OCI-LY7 (cell line): ENCODE results near the gene SOX12. TPM values are rescaled to one million over a fixed set of nuclear protein-coding genes. Genes with fewer than 3 reads are reported as not detected.

ENCODE experiments used
- BruUV-seq: library from RNA; stranded (reverse); fragments of 400-500 nt; replicated peaks from 2 replicates; lab custom pipeline; 2021; lab: Mats Ljungman, UMichigan
- CTCF ChIA-PET: fragments of 300-600 bp; sonication (Branson Sonifier 250); formaldehyde crosslinking; loops from one replicate; lab custom pipeline; 2022; ENCODE audit warnings: antibody characterized with exemption; ENCODE audit not compliant: unreplicated experiment; lab: Charles Lee
- POLR2A ChIA-PET: fragments of 300-600 bp; sonication (Branson Sonifier 250); formaldehyde crosslinking; loops from one replicate; lab custom pipeline; 2022; ENCODE audit warnings: antibody characterized with exemption; lab: Charles Lee
- DNase-seq: peaks from one replicate; pipeline ENCODE4 v3.0.0-alpha.2; 2015; ENCODE audit warnings: low spot score
- H2AFZ ChIP-seq: fragments of 200-600 bp; sonication (generic), shearing (Covaris generic); 2 replicates; pipeline ENCODE4 v1.6.1; 2014; ENCODE audit warnings: mild to moderate bottlenecking, antibody characterized with exemption, low read length, moderate library complexity
- H3K27ac ChIP-seq: fragments of 200-600 bp; sonication (generic); 2 replicates; pipeline ENCODE4 v1.5.1; 2014; ENCODE audit warnings: mixed run types, low read depth, mild to moderate bottlenecking, moderate library complexity, low read length, inconsistent platforms; ENCODE audit not compliant: poor library complexity, severe bottlenecking
- H3K36me3 ChIP-seq: fragments of 200-600 bp; sonication (generic); 2 replicates; pipeline ENCODE4 v1.6.1; 2014; ENCODE audit warnings: mild to moderate bottlenecking, antibody characterized with exemption, low read length, moderate library complexity, mixed read lengths; ENCODE audit not compliant: insufficient read depth
- H3K4me1 ChIP-seq: fragments of 200-600 bp; sonication (generic); 2 replicates; pipeline ENCODE4 v1.5.1; 2014; ENCODE audit warnings: mild to moderate bottlenecking, low read length; ENCODE audit not compliant: insufficient read depth, poor library complexity, severe bottlenecking
- H3K4me2 ChIP-seq: fragments of 200-600 bp; sonication (generic); 2 replicates; pipeline ENCODE4 v1.6.1; 2014; ENCODE audit warnings: mild to moderate bottlenecking, low read length
- H3K4me3 ChIP-seq: fragments of 200-600 bp; sonication (generic); 2 replicates; pipeline ENCODE4 v1.5.1; 2014; ENCODE audit warnings: mild to moderate bottlenecking, low read depth, low read length; ENCODE audit not compliant: poor library complexity, severe bottlenecking
- H3K79me2 ChIP-seq: fragments of 200-600 bp; sonication (generic); 2 replicates; pipeline ENCODE4 v1.6.1; 2016; ENCODE audit warnings: low read depth, mild to moderate bottlenecking, low read length, moderate library complexity, mixed read lengths; ENCODE audit not compliant: insufficient read depth
- H3K9me2 ChIP-seq: fragments of 200-600 bp; sonication (generic); 2 replicates; pipeline ENCODE4 v1.6.1; 2016; ENCODE audit warnings: mild to moderate bottlenecking, low read length, mixed read lengths; ENCODE audit not compliant: insufficient read depth
- H3K9me3 ChIP-seq: fragments of 200-600 bp; sonication (generic); 2 replicates; pipeline ENCODE4 v1.6.1; 2014; ENCODE audit warnings: mild to moderate bottlenecking, mixed run types, low read length, mixed read lengths
- H4K20me1 ChIP-seq: fragments of 200-600 bp; sonication (generic); 2 replicates; pipeline ENCODE4 v1.6.1; 2014; ENCODE audit warnings: mild to moderate bottlenecking, antibody characterized with exemption, low read length, moderate library complexity, mixed read lengths; ENCODE audit not compliant: insufficient read depth
- EZH2phosphoT487 ChIP-seq: fragments of 200-600 bp; sonication (generic); IDR thresholded peaks from 2 replicates; pipeline ENCODE4 v1.6.1; 2018; ENCODE audit warnings: low read depth, borderline replicate concordance, mild to moderate bottlenecking, mixed run types, antibody characterized with exemption, low read length, moderate library complexity, mixed read lengths
- intact Hi-C: fragments of 100-400 bp; cut with micrococcal nuclease; formaldehyde crosslinking; loops from one replicate; pipeline ENCODE4 v1.10.0; 2022; ENCODE audit not compliant: unreplicated experiment
- total RNA-seq, 2 experiments: library from RNA; depleted of rRNA in 1 of 2; stranded (reverse); fragments of >200 nt in 1 of 2; shearing (Covaris generic) in 1 of 2; gene quantifications; 2 replicates each; pipeline ENCODE4 v1.2.3, GENCODE V29; 2014 to 2022
- TF ChIP-seq, protein P1 (sequence below): fragments of 200-600 bp; sonication (generic); conservative IDR thresholded peaks from 2 replicates; pipeline ENCODE4 v1.5.1; 2014; ENCODE audit warnings: mild to moderate bottlenecking, antibody characterized with exemption, low read length, moderate library complexity, mixed read lengths

SOX12 gene
- total RNA-seq, 2 experiments from 2014 or later = 16.4 to 43.8 TPM

GRCh38 chr20:298776-299391 is 26.5 kb upstream of the SOX12 start:
- TF ChIP-seq EZH2phosphoT487 = no peak
- TF ChIP-seq, protein P1, sequence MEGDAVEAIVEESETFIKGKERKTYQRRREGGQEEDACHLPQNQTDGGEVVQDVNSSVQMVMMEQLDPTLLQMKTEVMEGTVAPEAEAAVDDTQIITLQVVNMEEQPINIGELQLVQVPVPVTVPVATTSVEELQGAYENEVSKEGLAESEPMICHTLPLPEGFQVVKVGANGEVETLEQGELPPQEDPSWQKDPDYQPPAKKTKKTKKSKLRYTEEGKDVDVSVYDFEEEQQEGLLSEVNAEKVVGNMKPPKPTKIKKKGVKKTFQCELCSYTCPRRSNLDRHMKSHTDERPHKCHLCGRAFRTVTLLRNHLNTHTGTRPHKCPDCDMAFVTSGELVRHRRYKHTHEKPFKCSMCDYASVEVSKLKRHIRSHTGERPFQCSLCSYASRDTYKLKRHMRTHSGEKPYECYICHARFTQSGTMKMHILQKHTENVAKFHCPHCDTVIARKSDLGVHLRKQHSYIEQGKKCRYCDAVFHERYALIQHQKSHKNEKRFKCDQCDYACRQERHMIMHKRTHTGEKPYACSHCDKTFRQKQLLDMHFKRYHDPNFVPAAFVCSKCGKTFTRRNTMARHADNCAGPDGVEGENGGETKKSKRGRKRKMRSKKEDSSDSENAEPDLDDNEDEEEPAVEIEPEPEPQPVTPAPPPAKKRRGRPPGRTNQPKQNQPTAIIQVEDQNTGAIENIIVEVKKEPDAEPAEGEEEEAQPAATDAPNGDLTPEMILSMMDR = no peak
- Histone ChIP-seq H3K4me2 (peak overlapping the region; percentile 78), H3K79me2 (peaks cover 34% of the 10 kb centered on the region), H4K20me1 (peaks cover 20% of the 10 kb centered on the region; the same call in 1 of the 2 replicates), H2AFZ (no peak overlapping the region), H3K4me1 (peaks cover 31% of the 10 kb centered on the region), H3K9me2 (no peaks in the 10 kb centered on the region), H3K27ac (peak overlapping the region; percentile 70), H3K9me3 (no peaks in the 10 kb centered on the region), H3K36me3 (peaks cover 16% of the 10 kb centered on the region), H3K4me3 (peak overlapping the region; percentile 80)
- DNase-seq = no peak
- ChIA-PET POLR2A (interaction anchor here (1.2 to 1.6 kb wide), 2 partner anchors 11 to 25 kb away, joined by 6 read pairs; no protein-coding TSS in a partner anchor), CTCF (interaction anchor here (1.0 kb wide), 1 partner anchor 11 kb away, joined by 3 read pairs; no protein-coding TSS in a partner anchor)
- no TSS peak for BruUV-seq
- intact Hi-C loops = no loop called here

- no TSS peak for BruUV-seq
- H3K9me2 ChIP-seq = no peaks in the 10 kb centered on the region
- H3K36me3 ChIP-seq = peaks cover 16% of the 10 kb centered on the region
- H3K9me3 ChIP-seq = no peaks in the 10 kb centered on the region
- TF ChIP-seq, protein P1 = no peak
- no peak for TF ChIP-seq EZH2phosphoT487
- no peak overlapping the region for H3K27ac ChIP-seq
- peaks cover 20% of the 10 kb centered on the region; the same call in 1 of the 2 replicates for H4K20me1 ChIP-seq
- H3K4me2 ChIP-seq = peak overlapping the region; percentile 78
- peaks cover 34% of the 10 kb centered on the region for H3K79me2 ChIP-seq
- H3K4me3 ChIP-seq = peak overlapping the region; percentile 80
- intact Hi-C loops = no loop called here
- DNase-seq = peak; percentile 26
- no peak overlapping the region for H2AFZ ChIP-seq
- H3K4me1 ChIP-seq = peaks cover 31% of the 10 kb centered on the region
- ChIA-PET POLR2A (interaction anchor here (0.7 to 1.6 kb wide), 2 partner anchors 10 to 24 kb away, joined by 3 to 6 read pairs; no protein-coding TSS in a partner anchor), CTCF (no interaction called here)
Observed at GRCh38 chr20:300345-300990, 24.9 kb upstream of the SOX12 start.
